ENCODE results near the gene ATXN1. TPM values are rescaled to one million over a fixed set of nuclear protein-coding genes. Genes with fewer than 3 reads are reported as not detected.

Gene ATXN1
- total RNA-seq, 1 experiment from 2014 or later, result 27.0 TPM

DNA sequence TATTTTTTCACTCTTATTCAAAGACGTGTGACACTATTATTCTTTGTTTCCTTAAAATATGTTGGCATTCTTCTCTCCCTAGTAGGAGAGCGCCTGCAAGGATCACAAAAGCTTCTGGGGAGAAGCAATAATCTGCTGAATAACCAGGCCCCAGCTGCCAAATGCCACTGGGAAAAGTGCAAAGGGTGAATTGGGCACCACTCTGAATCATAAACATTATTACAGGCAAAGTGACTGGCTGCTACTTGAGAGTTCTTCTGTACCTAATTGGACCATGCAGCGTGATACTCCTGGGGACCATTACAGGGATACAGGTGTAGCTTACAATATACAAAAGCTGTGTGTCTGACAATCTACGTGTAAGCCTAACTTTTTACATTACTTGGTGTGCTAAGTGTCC lies 152.8 kb downstream of the ATXN1 start:
- Histone ChIP-seq H3K9me3 (ENCODE audit: low read length) (no peaks in the 10 kb centered on the region), H3K79me2 (ENCODE audit: low read length) (no peaks in the 10 kb centered on the region), H3F3A (ENCODE audit: low read length, unreplicated experiment) (no peaks in the 10 kb centered on the region), H2AFZ (ENCODE audit: low read length) (no peak overlapping the region), H4K20me1 (ENCODE audit: low read length) (no peaks in the 10 kb centered on the region), H3K27me3 (ENCODE audit: low read length) (no peaks in the 10 kb centered on the region), H3K4me2 (ENCODE audit: low read length) (no peak overlapping the region), H3K36me3 (ENCODE audit: low read depth, low read length) (no peaks in the 10 kb centered on the region), H3K9ac (ENCODE audit: low read length) (no peak overlapping the region), H3K4me3 (ENCODE audit: low read length) (no peak overlapping the region), H3K4me1 (ENCODE audit: insufficient read depth, low read length) (no peaks in the 10 kb centered on the region), H3K27ac (ENCODE audit: low read length) (no peak overlapping the region), H3K9me2 (replicated peaks; ENCODE audit: low read length) (no peaks in the 10 kb centered on the region)
- CTCF ChIA-PET, result no interaction called here
- POLR2A ChIA-PET (ENCODE audit: unreplicated experiment), result no interaction called here
- ATAC-seq (no peak), DNase-seq (no peak)
- TF ChIP-seq EZH2 (IDR thresholded peaks at IDR 0.05; ENCODE audit: low read length, unreplicated experiment), result no peak
- TF ChIP-seq, protein P1, sequence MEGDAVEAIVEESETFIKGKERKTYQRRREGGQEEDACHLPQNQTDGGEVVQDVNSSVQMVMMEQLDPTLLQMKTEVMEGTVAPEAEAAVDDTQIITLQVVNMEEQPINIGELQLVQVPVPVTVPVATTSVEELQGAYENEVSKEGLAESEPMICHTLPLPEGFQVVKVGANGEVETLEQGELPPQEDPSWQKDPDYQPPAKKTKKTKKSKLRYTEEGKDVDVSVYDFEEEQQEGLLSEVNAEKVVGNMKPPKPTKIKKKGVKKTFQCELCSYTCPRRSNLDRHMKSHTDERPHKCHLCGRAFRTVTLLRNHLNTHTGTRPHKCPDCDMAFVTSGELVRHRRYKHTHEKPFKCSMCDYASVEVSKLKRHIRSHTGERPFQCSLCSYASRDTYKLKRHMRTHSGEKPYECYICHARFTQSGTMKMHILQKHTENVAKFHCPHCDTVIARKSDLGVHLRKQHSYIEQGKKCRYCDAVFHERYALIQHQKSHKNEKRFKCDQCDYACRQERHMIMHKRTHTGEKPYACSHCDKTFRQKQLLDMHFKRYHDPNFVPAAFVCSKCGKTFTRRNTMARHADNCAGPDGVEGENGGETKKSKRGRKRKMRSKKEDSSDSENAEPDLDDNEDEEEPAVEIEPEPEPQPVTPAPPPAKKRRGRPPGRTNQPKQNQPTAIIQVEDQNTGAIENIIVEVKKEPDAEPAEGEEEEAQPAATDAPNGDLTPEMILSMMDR (conservative IDR thresholded peaks at IDR 0.05; ENCODE audit: low read depth, low read length), result no peak
- no peak for TF ChIP-seq EZH2phosphoT487 (IDR thresholded peaks at IDR 0.05; ENCODE audit: borderline replicate concordance, low read length)
- no TSS peak for BruUV-seq (replicated peaks)
- intact Hi-C loops (cut with micrococcal nuclease), result no loop called here

DNA sequence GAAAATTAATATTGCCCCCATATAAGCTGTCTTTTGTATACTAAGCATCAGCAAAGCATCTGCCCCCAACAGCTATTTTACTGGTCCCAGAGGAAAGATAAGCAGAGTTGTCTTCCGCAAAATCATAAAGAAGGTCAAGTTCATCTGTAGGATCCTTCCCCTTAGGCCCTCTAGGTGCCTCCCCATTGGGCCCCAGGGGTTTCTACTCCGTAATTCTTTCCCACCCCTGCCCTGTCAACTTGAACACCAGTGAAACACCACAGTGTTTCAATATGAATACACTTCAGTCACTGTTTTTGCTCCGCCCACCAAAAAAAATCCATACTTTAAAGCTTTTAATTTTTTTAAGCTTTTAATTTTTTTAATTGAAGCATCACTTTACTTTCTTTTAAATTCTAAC lies 159.2 kb downstream of the ATXN1 start:
- Histone ChIP-seq H3K4me1 (ENCODE audit: insufficient read depth, low read length) (no peaks in the 10 kb centered on the region), H3K9me3 (ENCODE audit: low read length) (no peaks in the 10 kb centered on the region), H3K9me2 (replicated peaks; ENCODE audit: low read length) (no peaks in the 10 kb centered on the region), H3K79me2 (ENCODE audit: low read length) (no peaks in the 10 kb centered on the region), H3K4me3 (ENCODE audit: low read length) (no peak overlapping the region), H3F3A (ENCODE audit: low read length, unreplicated experiment) (no peaks in the 10 kb centered on the region), H3K9ac (ENCODE audit: low read length) (no peak overlapping the region), H3K27me3 (ENCODE audit: low read length) (no peaks in the 10 kb centered on the region), H3K36me3 (ENCODE audit: low read depth, low read length) (no peaks in the 10 kb centered on the region), H3K4me2 (ENCODE audit: low read length) (no peak overlapping the region), H4K20me1 (ENCODE audit: low read length) (no peaks in the 10 kb centered on the region), H3K27ac (ENCODE audit: low read length) (no peak overlapping the region), H2AFZ (ENCODE audit: low read length) (no peak overlapping the region)
- BruUV-seq (replicated peaks), result no TSS peak
- ChIA-PET CTCF (no interaction called here), POLR2A (ENCODE audit: unreplicated experiment) (no interaction called here)
- intact Hi-C loops (cut with micrococcal nuclease), result no loop called here
- TF ChIP-seq EZH2 (IDR thresholded peaks at IDR 0.05; ENCODE audit: low read length, unreplicated experiment), result no peak
- ATAC-seq (no peak), DNase-seq (no peak)

DNA sequence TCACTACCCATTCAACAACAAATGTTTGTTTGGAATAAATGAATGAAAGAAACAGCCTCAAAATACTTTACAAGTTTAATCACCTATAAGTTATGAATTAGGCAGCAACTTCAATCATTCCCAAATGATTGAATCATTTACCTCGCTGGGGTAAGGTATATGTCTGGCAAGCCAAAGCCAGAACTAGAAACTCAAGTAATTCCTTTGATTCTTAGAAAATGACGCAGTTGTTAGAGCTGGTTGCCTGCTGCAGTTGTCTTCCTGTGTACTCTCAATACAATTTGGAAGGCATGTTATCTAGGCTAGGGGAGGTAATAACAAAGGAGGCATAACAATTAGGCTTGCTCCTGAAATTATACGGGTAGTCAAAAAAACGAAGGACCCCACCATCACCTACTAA lies 160.6 kb downstream of the ATXN1 start:
- ATAC-seq (no peak), DNase-seq (no peak)
- Histone ChIP-seq H3K36me3 (ENCODE audit: low read depth, low read length) (no peaks in the 10 kb centered on the region), H3K27ac (ENCODE audit: low read length) (no peak overlapping the region), H3K4me1 (ENCODE audit: insufficient read depth, low read length) (no peaks in the 10 kb centered on the region), H4K20me1 (ENCODE audit: low read length) (no peaks in the 10 kb centered on the region), H3K4me3 (ENCODE audit: low read length) (no peak overlapping the region), H3F3A (ENCODE audit: low read length, unreplicated experiment) (no peaks in the 10 kb centered on the region), H3K27me3 (ENCODE audit: low read length) (no peaks in the 10 kb centered on the region), H3K9me2 (replicated peaks; ENCODE audit: low read length) (no peaks in the 10 kb centered on the region), H2AFZ (ENCODE audit: low read length) (no peak overlapping the region), H3K9me3 (ENCODE audit: low read length) (no peaks in the 10 kb centered on the region), H3K79me2 (ENCODE audit: low read length) (no peaks in the 10 kb centered on the region), H3K4me2 (ENCODE audit: low read length) (no peak overlapping the region), H3K9ac (ENCODE audit: low read length) (no peak overlapping the region)
- intact Hi-C loops (cut with micrococcal nuclease), result no loop called here
- POLR2A ChIA-PET (ENCODE audit: unreplicated experiment), result no interaction called here
- BruUV-seq (replicated peaks), result no TSS peak
- CTCF ChIA-PET, result no interaction called here
- TF ChIP-seq, protein P1 (conservative IDR thresholded peaks at IDR 0.05; ENCODE audit: low read depth, low read length), result no peak
- TF ChIP-seq EZH2phosphoT487 (IDR thresholded peaks at IDR 0.05; ENCODE audit: borderline replicate concordance, low read length), result no peak
- TF ChIP-seq EZH2 (IDR thresholded peaks at IDR 0.05; ENCODE audit: low read length, unreplicated experiment), result no peak

Measured in PC-3 (cell line).